Keratinocyte (primary cell): ENCODE results near the gene ORAI3. TPM values are rescaled to one million over a fixed set of nuclear protein-coding genes. Genes with fewer than 3 reads are reported as not detected.
"Not testable (repeated sequence)": the region's sequence is repeated elsewhere in the genome, so short reads cannot be mapped to it uniquely, and the experiment has no call there.

Experiments
- DNase-seq: peaks from one replicate; pipeline ENCODE4 v3.0.0-alpha.2; 2011; ENCODE audit warnings: low read depth, missing footprints, low spot score
- FAIRE-seq: peaks from 2 replicates; lab custom pipeline; 2011; peaks lifted over from hg19 to GRCh38; lab: Jason Lieb, UNC
- H2AFZ ChIP-seq: 2 replicates; pipeline ENCODE4 v1.6.0; 2012; ENCODE audit warnings: low read length, control low read depth, inconsistent platforms; ENCODE audit not compliant: control insufficient read depth
- H3K27ac ChIP-seq: 2 replicates; pipeline ENCODE4 v1.5.1; 2011; ENCODE audit warnings: low read length; ENCODE audit not compliant: control insufficient read depth, insufficient read depth
- H3K27me3 ChIP-seq: 3 replicates; pipeline ENCODE4 v1.6.0; 2011; ENCODE audit warnings: low read length; ENCODE audit not compliant: control insufficient read depth, insufficient read depth; ENCODE audit errors: extremely low read depth
- H3K36me3 ChIP-seq, 2 experiments: 2 replicates in 1 of 2; 3 replicates in 1 of 2; pipeline ENCODE4 v1.5.1; 2011; ENCODE audit warnings: low read length in 2 of 2, mild to moderate bottlenecking in 1 of 2; ENCODE audit not compliant: control insufficient read depth in 2 of 2, insufficient read depth in 2 of 2; ENCODE audit errors: extremely low read depth in 1 of 2
- H3K4me1 ChIP-seq: 3 replicates; pipeline ENCODE4 v1.5.1; 2011; ENCODE audit warnings: low read length; ENCODE audit not compliant: control insufficient read depth, insufficient read depth; ENCODE audit errors: extremely low read depth
- H3K4me2 ChIP-seq: 3 replicates; pipeline ENCODE4 v1.6.0; 2011; ENCODE audit warnings: low read depth, low read length; ENCODE audit not compliant: control insufficient read depth, insufficient read depth; ENCODE audit errors: extremely low read depth
- H3K4me3 ChIP-seq, 3 experiments: fragments of 200-600 bp in 1 of 3; sonication (generic) in 1 of 3; 2 replicates in 2 of 3; 3 replicates in 1 of 3; pipeline ENCODE4 v1.5.1; 2011 to 2016; ENCODE audit warnings: low read length in 3 of 3, mild to moderate bottlenecking in 3 of 3, control low read depth in 2 of 3, inconsistent platforms in 1 of 3, low read depth in 1 of 3, mixed read lengths in 1 of 3, mixed run types in 1 of 3, moderate library complexity in 1 of 3; ENCODE audit not compliant: control insufficient read depth in 2 of 3, insufficient read depth in 2 of 3; ENCODE audit errors: extremely low read depth in 1 of 3
- H3K79me2 ChIP-seq: 2 replicates; pipeline ENCODE4 v1.6.0; 2012; ENCODE audit warnings: low read length; ENCODE audit not compliant: control insufficient read depth, insufficient read depth
- H3K9ac ChIP-seq: 3 replicates; pipeline ENCODE4 v1.6.0; 2011; ENCODE audit warnings: low read length; ENCODE audit not compliant: control insufficient read depth, insufficient read depth; ENCODE audit errors: extremely low read depth
- H3K9me1 ChIP-seq: 3 replicates; pipeline ENCODE4 v1.6.0; 2011; ENCODE audit warnings: low read length; ENCODE audit not compliant: control insufficient read depth, insufficient read depth; ENCODE audit errors: extremely low read depth
- H3K9me3 ChIP-seq: 2 replicates; pipeline ENCODE4 v1.5.1; 2012; ENCODE audit warnings: low read depth, low read length; ENCODE audit not compliant: control insufficient read depth
- H4K20me1 ChIP-seq: 3 replicates; pipeline ENCODE4 v1.6.0; 2011; ENCODE audit warnings: low read length; ENCODE audit not compliant: control insufficient read depth, insufficient read depth; ENCODE audit errors: extremely low read depth
- CTCF ChIP-seq, 3 experiments: IDR thresholded peaks in 1 of 3; conservative IDR thresholded peaks in 1 of 3; optimal IDR thresholded peaks in 1 of 3; 2 replicates in 2 of 3; 3 replicates in 1 of 3; pipeline versions ENCODE3 to v1.5.1; 2011; ENCODE audit warnings: low read length in 3 of 3, mild to moderate bottlenecking in 3 of 3, moderate library complexity in 2 of 3, control low read depth in 1 of 3, inconsistent platforms in 1 of 3; ENCODE audit not compliant: insufficient read depth in 2 of 3; ENCODE audit errors: extremely low read depth in 1 of 3
- EZH2 ChIP-seq: IDR thresholded peaks from one replicate; pipeline ENCODE4 v1.6.1; 2012; ENCODE audit warnings: inconsistent platforms, mild to moderate bottlenecking, low read length, moderate library complexity
- dilution Hi-C: fragments of 300-500 bp; cut with MboI; formaldehyde crosslinking; loops from one replicate; pipeline ENCODE4 v1.7.0; 2020; ENCODE audit warnings: low sequenced_read_pairs; ENCODE audit not compliant: extremely low pct_ligation_motif_present
- polyA plus RNA-seq, 5 experiments: library from polyadenylated mRNA; depleted of rRNA in 3 of 5; stranded (reverse) in 3 of 5; stranded (forward) in 1 of 5; unstranded in 1 of 5; fragments of >200 nt; gene quantifications; 1 replicate in 1 of 5; 2 replicates in 3 of 5; 3 replicates in 1 of 5; pipeline versions ENCODE4 v1.2.1 to v1.2.3, GENCODE V29; 2011 to 2012; ENCODE audit warnings: missing spikeins in 2 of 5, low read depth in 1 of 5, low replicate concordance in 1 of 5

Gene ORAI3
- polyA plus RNA-seq, 1 donor (not counting 4 experiments of a cell fraction or from before 2014, with no cell fraction given) = 8.1 TPM

GRCh38 chr16:30934827-30935557, 13.9 kb upstream of the ORAI3 start:
- Histone ChIP-seq H3K27me3 (no peaks in the 10 kb centered on the region), H3K27ac (no peak overlapping the region), H3K9me3 (no peaks in the 10 kb centered on the region), H3K79me2 (peaks cover 6% of the 10 kb centered on the region), H3K36me3 (peaks cover 28 to 29% of the 10 kb centered on the region in 2 experiments), H2AFZ (no peak overlapping the region), H3K4me2 (no peak overlapping the region), H3K4me1 (peaks cover 5% of the 10 kb centered on the region), H3K4me3 (no peak overlapping the region), H3K9me1 (no peaks in the 10 kb centered on the region), H4K20me1 (no peaks in the 10 kb centered on the region), H3K9ac (no peak overlapping the region)
- TF ChIP-seq CTCF (optimal IDR thresholded peaks at IDR 0.05 in 1 of 3, IDR thresholded peaks at IDR 0.05 in 1 of 3, conservative IDR thresholded peaks at IDR 0.05 in 1 of 3; ENCODE audit: extremely low read depth in 1 of 3, insufficient read depth in 2 of 3, low read length in 3 of 3) (peak; percentile 78 to 91 (median 88)), EZH2 (no peak)
- dilution Hi-C loops = no loop called here
- FAIRE-seq (no peak), DNase-seq (no peak)

DNA sequence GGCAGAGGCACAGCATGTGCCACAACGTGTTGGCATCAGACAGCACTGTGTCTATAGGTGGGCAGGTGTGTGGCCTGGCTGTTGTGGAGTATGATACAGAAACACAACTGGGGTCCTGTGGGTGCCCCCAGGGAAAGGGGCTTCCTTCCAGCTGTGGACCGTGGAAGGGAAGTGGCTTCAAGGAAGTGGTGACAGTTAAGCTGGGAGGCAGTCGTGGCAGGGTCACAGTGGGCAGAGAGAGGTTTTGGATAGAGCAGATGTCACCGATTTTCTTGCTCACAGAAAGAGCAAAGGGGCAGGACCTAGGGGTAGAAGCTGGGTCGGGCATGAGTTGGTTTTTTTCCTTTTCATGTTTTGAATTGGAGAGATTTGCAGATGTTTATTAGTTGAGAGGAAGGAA, 11.2 kb upstream of the ORAI3 start:
- dilution Hi-C loops = no loop called here

GRCh38 chr16:30939571-30939970, 9.3 kb upstream of the ORAI3 start:
- H3K4me2 ChIP-seq, H2AFZ ChIP-seq, H3K4me3 ChIP-seq, H3K9me3 ChIP-seq, H4K20me1 ChIP-seq, FAIRE-seq, H3K9me1 ChIP-seq, dilution Hi-C loops, DNase-seq, H3K27me3 ChIP-seq: not testable (repeated sequence)
- H3K27ac ChIP-seq = peak overlapping the region; percentile 83
- H3K9ac ChIP-seq = peak overlapping the region; percentile 55
- peaks cover 16 to 34% of the 10 kb centered on the region in 2 experiments for H3K36me3 ChIP-seq
- peaks cover 11% of the 10 kb centered on the region for H3K79me2 ChIP-seq
- peaks cover 24% of the 10 kb centered on the region for H3K4me1 ChIP-seq

More for the DNA sequence above, 11.2 kb upstream of the ORAI3 start:
- peaks cover 24% of the 10 kb centered on the region for H3K4me1 ChIP-seq
- H3K79me2 ChIP-seq = peaks cover 12% of the 10 kb centered on the region
- H3K9me1 ChIP-seq = no peaks in the 10 kb centered on the region
- no peak overlapping the region for H3K27ac ChIP-seq
- H2AFZ ChIP-seq = no peak overlapping the region
- H3K9me3 ChIP-seq = no peaks in the 10 kb centered on the region
- DNase-seq (no peak), FAIRE-seq (no peak)
- H3K4me3 ChIP-seq = no peak overlapping the region
- H3K4me2 ChIP-seq = no peak overlapping the region
- no peaks in the 10 kb centered on the region for H4K20me1 ChIP-seq
- H3K36me3 ChIP-seq = peaks cover 13 to 27% of the 10 kb centered on the region in 2 experiments
- no peaks in the 10 kb centered on the region for H3K27me3 ChIP-seq
- no peak overlapping the region for H3K9ac ChIP-seq
- no peak for TF ChIP-seq EZH2
- no peak for TF ChIP-seq CTCF (optimal IDR thresholded peaks at IDR 0.05 in 1 of 3, IDR thresholded peaks at IDR 0.05 in 1 of 3, conservative IDR thresholded peaks at IDR 0.05 in 1 of 3; ENCODE audit: extremely low read depth in 1 of 3, insufficient read depth in 2 of 3, low read length in 3 of 3)
